Fibroblast of the aortic adventitia (primary cell): ENCODE measurements around the gene SLC6A5. TPM values are rescaled to one million over a fixed set of nuclear protein-coding genes. Genes with fewer than 3 reads are reported as not detected.

Experiments
- DNase-seq: peaks from one replicate; pipeline ENCODE4 v3.0.0-alpha.2; 2010; ENCODE audit warnings: low read depth
- H3K4me3 ChIP-seq: 2 replicates; pipeline ENCODE4 v1.5.1; 2011; ENCODE audit warnings: low read depth, mild to moderate bottlenecking, control low read depth, low read length, moderate library complexity
- total RNA-seq: library from RNA; depleted of rRNA; stranded (reverse); fragments of >200 nt; gene quantifications from 2 replicates; pipeline ENCODE4 v1.2.3, GENCODE V29; 2012; ENCODE audit warnings: low replicate concordance
- TF ChIP-seq, protein P1 (sequence below): IDR thresholded peaks from 2 replicates; pipeline ENCODE4 v1.5.1; 2011; ENCODE audit warnings: mild to moderate bottlenecking, low read length, control low read depth, inconsistent platforms; ENCODE audit not compliant: insufficient read depth

The SLC6A5 gene
- total RNA-seq, 1 donor = not detected

DNA sequence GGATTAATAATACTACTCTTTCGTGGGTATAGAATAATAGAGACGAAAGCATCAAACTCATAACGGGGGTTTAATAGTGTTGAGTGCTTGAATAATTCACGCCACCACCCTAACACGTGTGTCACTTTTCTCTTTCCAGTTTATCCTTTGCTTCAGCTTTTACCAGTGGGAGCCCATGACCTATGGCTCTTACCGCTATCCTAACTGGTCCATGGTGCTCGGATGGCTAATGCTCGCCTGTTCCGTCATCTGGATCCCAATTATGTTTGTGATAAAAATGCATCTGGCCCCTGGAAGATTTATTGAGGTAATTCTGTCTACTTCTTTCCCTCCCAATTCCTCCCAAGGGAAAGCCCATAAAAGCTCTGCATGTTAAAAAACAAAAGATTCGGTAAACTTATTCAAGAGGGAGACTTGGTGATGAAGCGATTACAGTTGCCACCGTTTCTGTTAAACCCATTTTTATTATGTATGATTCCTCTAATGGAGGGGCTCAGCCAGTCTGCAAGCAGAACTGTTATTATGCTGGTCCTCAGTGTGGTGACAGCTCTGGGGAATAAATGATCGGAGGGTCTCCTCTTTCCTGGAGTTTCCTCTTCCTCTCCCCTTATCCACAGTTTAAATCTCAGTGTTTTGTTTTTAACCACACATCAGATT lies 52.9 kb downstream of the SLC6A5 start:
- TF ChIP-seq, protein P1, sequence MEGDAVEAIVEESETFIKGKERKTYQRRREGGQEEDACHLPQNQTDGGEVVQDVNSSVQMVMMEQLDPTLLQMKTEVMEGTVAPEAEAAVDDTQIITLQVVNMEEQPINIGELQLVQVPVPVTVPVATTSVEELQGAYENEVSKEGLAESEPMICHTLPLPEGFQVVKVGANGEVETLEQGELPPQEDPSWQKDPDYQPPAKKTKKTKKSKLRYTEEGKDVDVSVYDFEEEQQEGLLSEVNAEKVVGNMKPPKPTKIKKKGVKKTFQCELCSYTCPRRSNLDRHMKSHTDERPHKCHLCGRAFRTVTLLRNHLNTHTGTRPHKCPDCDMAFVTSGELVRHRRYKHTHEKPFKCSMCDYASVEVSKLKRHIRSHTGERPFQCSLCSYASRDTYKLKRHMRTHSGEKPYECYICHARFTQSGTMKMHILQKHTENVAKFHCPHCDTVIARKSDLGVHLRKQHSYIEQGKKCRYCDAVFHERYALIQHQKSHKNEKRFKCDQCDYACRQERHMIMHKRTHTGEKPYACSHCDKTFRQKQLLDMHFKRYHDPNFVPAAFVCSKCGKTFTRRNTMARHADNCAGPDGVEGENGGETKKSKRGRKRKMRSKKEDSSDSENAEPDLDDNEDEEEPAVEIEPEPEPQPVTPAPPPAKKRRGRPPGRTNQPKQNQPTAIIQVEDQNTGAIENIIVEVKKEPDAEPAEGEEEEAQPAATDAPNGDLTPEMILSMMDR = no peak
- no peak overlapping the region for H3K4me3 ChIP-seq
- DNase-seq = no peak

DNA sequence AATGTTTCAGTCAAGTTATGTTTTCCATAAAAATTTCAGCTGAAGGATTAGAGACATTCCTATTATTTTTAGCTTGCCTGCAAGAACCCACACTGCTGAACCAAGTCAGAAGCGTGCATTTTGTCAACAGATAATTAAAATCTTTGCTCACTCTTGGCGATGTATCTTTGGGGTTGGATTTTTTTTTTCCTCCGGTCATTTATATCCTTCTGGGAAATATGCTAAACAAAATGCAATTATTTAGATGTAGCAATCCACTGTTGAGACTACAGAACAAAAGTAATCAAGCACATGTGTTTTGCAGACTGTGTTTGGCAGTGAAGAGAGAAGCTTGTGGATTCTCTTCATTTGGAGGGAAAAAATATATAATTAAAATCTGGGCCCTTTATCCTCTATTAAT lies 54.6 kb downstream of the SLC6A5 start:
- H3K4me3 ChIP-seq = no peak overlapping the region
- no peak for DNase-seq
- TF ChIP-seq, protein P1 = no peak

DNA sequence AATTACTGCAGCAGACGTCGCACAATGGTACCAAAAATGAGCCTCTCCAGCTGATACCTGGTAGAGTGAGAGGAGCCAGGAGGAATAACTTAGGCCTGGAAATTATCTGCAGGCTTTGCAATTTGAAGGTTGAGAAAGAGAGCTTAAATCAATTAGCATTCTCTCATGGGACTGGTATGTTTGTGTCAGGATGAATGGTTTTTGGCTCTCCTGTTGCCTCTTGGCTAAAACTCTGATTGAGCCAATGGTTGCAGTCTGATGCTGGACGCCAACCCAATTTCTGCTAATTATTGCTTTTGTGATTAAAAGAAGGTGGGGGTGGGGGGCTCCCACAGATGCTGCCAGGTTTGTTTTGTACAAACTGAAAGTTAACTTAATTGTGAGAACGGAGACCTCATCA lies 57.5 kb downstream of the SLC6A5 start:
- TF ChIP-seq, protein P1 = no peak
- no peak for DNase-seq
- no peak overlapping the region for H3K4me3 ChIP-seq

DNA sequence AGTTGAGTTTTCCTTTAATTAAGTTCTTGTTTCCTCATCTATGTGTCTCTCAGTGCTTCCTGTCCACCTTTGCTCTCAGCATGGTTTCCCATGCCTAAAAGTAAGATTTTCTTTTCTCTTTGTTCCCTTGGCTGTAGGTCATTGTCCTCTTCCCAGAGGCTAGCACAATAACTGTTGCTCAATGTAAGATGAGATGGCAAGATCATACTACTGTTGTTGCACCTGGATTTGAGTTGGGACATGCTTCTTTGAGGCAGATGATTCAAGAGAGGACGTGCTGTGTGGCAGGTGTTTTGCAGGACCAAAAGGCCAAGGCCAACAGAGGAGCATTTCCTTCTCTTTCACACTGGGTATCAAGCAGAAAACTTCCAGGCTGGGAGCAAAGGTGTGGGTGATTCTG lies 58.7 kb downstream of the SLC6A5 start:
- TF ChIP-seq, protein P1 = no peak
- H3K4me3 ChIP-seq = no peak overlapping the region
- no peak for DNase-seq

GRCh38 chr11:20661445-20661844 lies 62.0 kb downstream of the SLC6A5 start:
- DNase-seq = no peak
- H3K4me3 ChIP-seq = no peak overlapping the region
- TF ChIP-seq, protein P1 = no peak

DNA sequence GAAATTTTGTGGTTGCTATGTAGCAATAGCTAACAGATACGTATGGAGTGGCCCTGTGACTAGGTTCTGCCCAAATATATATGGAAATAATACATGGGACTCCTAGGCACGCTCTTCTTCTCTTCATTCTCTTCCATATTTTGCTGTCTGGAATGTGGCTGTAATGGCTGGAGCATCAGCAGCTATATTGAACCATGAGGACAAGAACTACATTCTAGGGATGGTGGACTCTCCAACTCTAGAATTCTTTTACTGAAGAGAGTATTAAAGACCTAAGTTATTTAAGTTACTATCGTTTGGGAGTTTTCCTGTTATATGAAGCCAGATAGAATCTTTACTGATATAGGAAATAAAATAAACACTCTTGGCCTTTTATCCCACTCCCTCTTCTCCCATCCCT lies 62.4 kb downstream of the SLC6A5 start:
- TF ChIP-seq, protein P1 = no peak
- DNase-seq = no peak
- no peak overlapping the region for H3K4me3 ChIP-seq
